Spleen (tissue), 11 donors: ENCODE measurements around the gene TTC7B. TPM values are rescaled to one million over a fixed set of nuclear protein-coding genes. Genes with fewer than 3 reads are reported as not detected.

ENCODE experiments used
- DNase-seq: peaks from one replicate; pipeline ENCODE4 v3.0.0-alpha.2; 2020
- H3K27ac ChIP-seq, 8 donors: fragments of 200-600 bp; sonication (generic) in 7 of 8; 1 replicate in 4 of 8; 2 replicates in 4 of 8; pipeline versions ENCODE4 v1.5.0 to v1.8.0; 2016 to 2021; ENCODE audit warnings: inconsistent platforms in 4 of 8, mild to moderate bottlenecking in 4 of 8, moderate library complexity in 1 of 8
- H3K27me3 ChIP-seq, 7 donors: fragments of 200-600 bp; sonication (generic) in 6 of 7; replicated peaks in 1 of 7; 1 replicate in 4 of 7; 2 replicates in 3 of 7; pipeline versions ENCODE4 v1.5.0 to v1.8.0; 2016 to 2021; ENCODE audit warnings: inconsistent platforms in 3 of 7, mild to moderate bottlenecking in 1 of 7
- H3K36me3 ChIP-seq, 6 donors: fragments of 200-600 bp; sonication (generic) in 5 of 6; 1 replicate in 4 of 6; 2 replicates in 2 of 6; pipeline versions ENCODE4 v1.5.0 to v1.8.0; 2016 to 2021; ENCODE audit warnings: inconsistent platforms in 2 of 6
- H3K4me1 ChIP-seq, 6 donors: fragments of 200-600 bp; sonication (generic) in 5 of 6; 1 replicate in 3 of 6; 2 replicates in 3 of 6; pipeline versions ENCODE4 v1.5.0 to v1.8.0; 2016 to 2021; ENCODE audit warnings: inconsistent platforms in 3 of 6
- H3K4me3 ChIP-seq, 8 donors: fragments of 200-600 bp; sonication (generic) in 7 of 8; 1 replicate in 4 of 8; 2 replicates in 4 of 8; pipeline versions ENCODE4 v1.5.0 to v1.8.0; 2016 to 2021; ENCODE audit warnings: inconsistent platforms in 4 of 8, mild to moderate bottlenecking in 4 of 8, moderate library complexity in 2 of 8
- H3K9me3 ChIP-seq, 8 donors: fragments of 200-600 bp; sonication (generic) in 7 of 8; 1 replicate in 4 of 8; 2 replicates in 4 of 8; pipeline versions ENCODE4 v1.5.0 to v1.8.0; 2016 to 2021; ENCODE audit warnings: inconsistent platforms in 4 of 8
- POLR2A ChIP-seq, 3 donors: fragments of 450-650 bp; IDR thresholded peaks; one replicate each; pipeline ENCODE4 v1.5.1; 2017; ENCODE audit warnings: antibody characterized with exemption in 3 of 3, mild to moderate bottlenecking in 1 of 3
- POLR2AphosphoS5 ChIP-seq, 3 donors: sonication (generic); formaldehyde crosslinking; IDR thresholded peaks; one replicate each; pipeline ENCODE4 v1.5.1; 2017; ENCODE audit warnings: antibody characterized with exemption in 3 of 3
- WGBS, 5 donors: extraction: QIAGEN DNeasy Blood & Tissue Kit in 3 of 5; methylation state at CpG; one replicate each; pipeline versions ENCODE4 v1.1.5 to v1.1.7; 2013 to 2018; 5-methylcytosine and 5-hydroxymethylcytosine counted together
- intact Hi-C: fragments of 100-400 bp; cut with DNase I; formaldehyde crosslinking; loops from one replicate; pipeline ENCODE4 v1.15.0; 2023; ENCODE audit warnings: low total_unique reads
- polyA plus RNA-seq, 3 donors: library from polyadenylated mRNA; stranded (reverse); fragments of 200-250 nt; gene quantifications; one replicate each; pipeline ENCODE4 v1.2.1, GENCODE V29; 2013
- total RNA-seq, 7 donors: library from RNA; depleted of rRNA in 3 of 7; stranded (reverse); fragments of >200 nt in 3 of 7; fragmentation: NEBNext Ultra II Directional in 4 of 7; extraction: Animal tissue kit (Norgen Biotek cat#: 25700) in 4 of 7; gene quantifications; one replicate each; pipeline versions ENCODE4 v1.1.0 to v1.2.1, GENCODE V29; 2016 to 2021
- TF ChIP-seq, protein P1 (sequence below), 11 experiments: fragments of 200-600 bp in 7 of 11; fragments of 450-650 bp in 4 of 11; sonication (generic) in 4 of 11; IDR thresholded peaks in 8 of 11; conservative IDR thresholded peaks in 3 of 11; 1 replicate in 7 of 11; 2 replicates in 4 of 11; pipeline versions ENCODE4 v1.4.0 to v1.8.0; 2016 to 2021; ENCODE audit warnings: antibody characterized with exemption in 11 of 11, inconsistent platforms in 4 of 11, mild to moderate bottlenecking in 1 of 11
- donor health status: healthy with polysubstance abuse.
- donor health status: DM: no; HTN: no; CAD: no; lungs with moderate emphysema.
- donor health status: DM: no; HTN: no; CAD: no.
- donor health status: Bipolar disorder and iron deficiency.
- donor health status: healthy.
- donor health status: DM: no; HTN: no; CAD: no.
- donor health status: DM: yes; HTN: yes; CAD: no.

The TTC7B gene
- total and polyA plus RNA-seq, 10 donors = 6.6 to 98.4 (median 62.6) TPM

DNA sequence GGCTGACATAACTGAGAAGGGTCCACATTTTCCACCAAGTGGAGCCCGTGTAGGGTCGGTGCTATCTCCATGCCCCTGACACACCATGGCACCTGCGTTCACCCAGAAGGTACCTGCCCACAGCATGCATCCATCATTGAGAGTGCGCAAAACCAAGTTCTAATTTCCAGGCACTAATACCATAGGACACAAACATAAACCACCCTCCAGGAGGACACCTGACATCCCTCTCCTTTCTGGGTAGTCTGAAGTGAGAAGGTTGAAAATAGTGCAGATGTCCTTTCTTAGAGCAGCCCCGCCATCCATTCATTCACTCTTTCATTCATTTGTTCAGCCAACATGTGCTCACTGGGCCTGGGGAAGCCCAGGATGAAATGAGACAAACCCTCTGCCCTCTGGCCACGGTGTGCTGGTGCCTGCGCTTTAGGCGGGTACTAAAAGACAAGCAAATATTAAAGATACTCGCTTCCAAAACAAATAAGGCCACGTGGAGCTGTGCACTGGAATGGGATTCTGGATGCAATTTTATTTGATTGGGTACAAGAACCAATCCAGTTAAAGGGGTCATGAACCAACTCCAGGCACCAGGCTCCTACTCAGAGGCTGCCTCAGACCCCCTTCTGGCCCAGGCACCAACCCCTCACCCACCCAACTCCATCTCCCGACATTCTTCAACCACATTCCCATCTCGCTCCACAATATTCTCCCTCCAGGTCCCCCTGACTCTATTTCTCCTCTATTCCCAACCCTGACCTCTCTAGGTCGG, 1.2 kb downstream of the TTC7B start:
- TF ChIP-seq, protein P1, sequence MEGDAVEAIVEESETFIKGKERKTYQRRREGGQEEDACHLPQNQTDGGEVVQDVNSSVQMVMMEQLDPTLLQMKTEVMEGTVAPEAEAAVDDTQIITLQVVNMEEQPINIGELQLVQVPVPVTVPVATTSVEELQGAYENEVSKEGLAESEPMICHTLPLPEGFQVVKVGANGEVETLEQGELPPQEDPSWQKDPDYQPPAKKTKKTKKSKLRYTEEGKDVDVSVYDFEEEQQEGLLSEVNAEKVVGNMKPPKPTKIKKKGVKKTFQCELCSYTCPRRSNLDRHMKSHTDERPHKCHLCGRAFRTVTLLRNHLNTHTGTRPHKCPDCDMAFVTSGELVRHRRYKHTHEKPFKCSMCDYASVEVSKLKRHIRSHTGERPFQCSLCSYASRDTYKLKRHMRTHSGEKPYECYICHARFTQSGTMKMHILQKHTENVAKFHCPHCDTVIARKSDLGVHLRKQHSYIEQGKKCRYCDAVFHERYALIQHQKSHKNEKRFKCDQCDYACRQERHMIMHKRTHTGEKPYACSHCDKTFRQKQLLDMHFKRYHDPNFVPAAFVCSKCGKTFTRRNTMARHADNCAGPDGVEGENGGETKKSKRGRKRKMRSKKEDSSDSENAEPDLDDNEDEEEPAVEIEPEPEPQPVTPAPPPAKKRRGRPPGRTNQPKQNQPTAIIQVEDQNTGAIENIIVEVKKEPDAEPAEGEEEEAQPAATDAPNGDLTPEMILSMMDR (IDR thresholded peaks at IDR 0.05 in 8 of 11, conservative IDR thresholded peaks at IDR 0.05 in 3 of 11) = no peak
- TF ChIP-seq POLR2AphosphoS5 (IDR thresholded peaks at IDR 0.05) = no peak
- no peak for TF ChIP-seq POLR2A (IDR thresholded peaks at IDR 0.05)
- DNase-seq = no peak
- intact Hi-C loops = no loop called here
- peak overlapping the region; percentile 37 to 74 (median 44) for H3K4me3 ChIP-seq
- no peaks in the 10 kb centered on the region for H3K36me3 ChIP-seq
- 67 to 81% (median 73%) methylated on average over 13 of the region's 13 CpGs for WGBS, 5 donors
- peaks cover 5 to 44% (median 29%) of the 10 kb centered on the region in 6 donors for H3K4me1 ChIP-seq
- no peaks in the 10 kb centered on the region for H3K9me3 ChIP-seq
- peaks cover 0 to 6% (median 0%) of the 10 kb centered on the region in 7 donors for H3K27me3 ChIP-seq
- H3K27ac ChIP-seq = peak overlapping the region in 2 of 8 donors; percentile 56 to 82

DNA sequence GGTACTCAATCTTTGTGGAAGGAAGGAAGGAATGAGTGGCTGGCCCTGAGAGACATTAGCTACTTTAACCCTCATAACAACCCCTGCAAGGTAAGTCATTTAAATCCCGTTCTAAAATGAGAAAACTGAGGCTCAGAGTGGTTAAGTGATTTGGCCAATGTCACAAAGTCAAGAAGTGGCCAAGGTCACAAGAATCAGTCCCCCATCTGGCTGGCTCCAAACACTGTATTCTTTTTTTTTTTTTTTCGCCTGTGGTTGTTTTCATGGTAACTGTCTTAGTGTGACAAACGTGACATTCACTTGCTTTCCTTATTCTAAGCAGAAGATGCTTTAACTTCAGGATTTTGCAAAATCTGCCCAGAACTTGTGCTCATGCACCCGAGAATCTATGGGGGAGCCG, 2.8 kb downstream of the TTC7B start:
- peaks cover 0 to 6% (median 0%) of the 10 kb centered on the region in 7 donors for H3K27me3 ChIP-seq
- no peak for DNase-seq
- TF ChIP-seq, protein P1 (IDR thresholded peaks at IDR 0.05 in 8 of 11, conservative IDR thresholded peaks at IDR 0.05 in 3 of 11) = no peak
- no peak for TF ChIP-seq POLR2A (IDR thresholded peaks at IDR 0.05)
- TF ChIP-seq POLR2AphosphoS5 (IDR thresholded peaks at IDR 0.05) = no peak
- intact Hi-C loops = no loop called here
- H3K4me1 ChIP-seq = peaks cover 5 to 45% (median 32%) of the 10 kb centered on the region in 6 donors
- H3K36me3 ChIP-seq = no peaks in the 10 kb centered on the region
- H3K9me3 ChIP-seq = no peaks in the 10 kb centered on the region
- no peak overlapping the region for H3K4me3 ChIP-seq
- H3K27ac ChIP-seq = peak overlapping the region in 1 of 8 donors; percentile 7
- 53 to 74% (median 62%) methylated on average over 5 of the region's 5 CpGs for WGBS, 5 donors

DNA sequence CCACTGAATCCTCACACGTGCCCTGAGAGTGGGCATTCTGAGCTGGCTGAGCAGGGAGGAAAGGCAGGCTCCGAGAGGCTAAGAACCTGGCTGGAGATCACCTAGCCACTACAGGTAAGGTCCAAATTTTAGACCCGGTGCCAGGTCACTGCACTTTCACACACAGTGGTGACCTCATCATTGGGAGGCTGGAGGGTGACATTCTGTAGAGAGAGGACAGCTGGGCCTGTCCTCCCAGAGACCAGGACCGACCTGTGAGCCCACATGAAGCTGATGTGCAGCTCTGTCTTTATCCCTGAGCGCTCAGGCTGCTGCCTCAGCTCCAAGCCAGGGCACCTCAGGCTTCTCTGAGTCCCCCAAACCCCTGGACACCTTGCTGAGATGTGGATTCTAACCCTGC, 4.1 kb downstream of the TTC7B start:
- 80 to 93% (median 91%) methylated on average over 4 to 5 of the region's 5 CpGs for WGBS, 5 donors
- no peak overlapping the region for H3K4me3 ChIP-seq
- intact Hi-C loops = no loop called here

DNA sequence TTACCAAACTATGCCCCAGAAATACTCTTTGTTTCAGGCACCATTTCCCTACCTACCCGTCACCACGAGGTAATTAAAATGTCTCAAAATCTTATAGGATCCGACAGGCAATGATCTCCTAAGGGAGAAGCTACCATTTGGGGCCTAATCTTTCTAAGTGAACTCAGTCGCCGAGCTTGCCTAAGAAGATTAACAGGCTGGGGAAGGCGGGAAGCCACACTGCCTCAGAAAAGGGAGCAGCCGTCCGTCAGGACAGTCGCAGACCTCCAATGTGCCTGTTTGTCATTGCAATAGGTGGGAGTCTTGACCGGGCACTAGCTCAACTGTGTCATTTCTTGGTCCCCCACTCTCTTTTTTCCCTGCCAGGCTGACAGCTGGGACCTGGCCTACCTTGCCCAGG, 4.6 kb downstream of the TTC7B start:
- no peaks in the 10 kb centered on the region for H3K36me3 ChIP-seq
- peaks cover 0 to 1% (median 0%) of the 10 kb centered on the region in 7 donors for H3K27me3 ChIP-seq
- no peak overlapping the region for H3K4me3 ChIP-seq
- intact Hi-C loops = no loop called here
- no peaks in the 10 kb centered on the region for H3K9me3 ChIP-seq
- 90 to 95% (median 91%) methylated on average over 10 of the region's 10 CpGs for WGBS, 5 donors
- no peak overlapping the region for H3K27ac ChIP-seq
- H3K4me1 ChIP-seq = peaks cover 5 to 56% (median 37%) of the 10 kb centered on the region in 6 donors
- TF ChIP-seq, protein P1 (IDR thresholded peaks at IDR 0.05 in 8 of 11, conservative IDR thresholded peaks at IDR 0.05 in 3 of 11) = no peak
- TF ChIP-seq POLR2A (IDR thresholded peaks at IDR 0.05) (no peak), POLR2AphosphoS5 (IDR thresholded peaks at IDR 0.05) (no peak)
- DNase-seq = no peak

More for the DNA sequence above, 4.1 kb downstream of the TTC7B start:
- Histone ChIP-seq H3K9me3 (no peaks in the 10 kb centered on the region), H3K27ac (no peak overlapping the region), H3K27me3 (peaks cover 0 to 6% (median 0%) of the 10 kb centered on the region in 7 donors), H3K4me1 (peaks cover 5 to 56% (median 36%) of the 10 kb centered on the region in 6 donors), H3K36me3 (no peaks in the 10 kb centered on the region)
- TF ChIP-seq POLR2AphosphoS5 (IDR thresholded peaks at IDR 0.05) (no peak), POLR2A (IDR thresholded peaks at IDR 0.05) (no peak)
- TF ChIP-seq, protein P1 (IDR thresholded peaks at IDR 0.05 in 8 of 11, conservative IDR thresholded peaks at IDR 0.05 in 3 of 11) = no peak
- DNase-seq = no peak
